Epidermal melanocyte (primary cell): ENCODE data around the gene HOXD10.
A peak's percentile ranks its signal among the peaks of the same experiment; 100 is the strongest.

Experiments used
- DNase-seq: peaks from one replicate; pipeline ENCODE4 v3.0.0; 2011; ENCODE audit warnings: low spot score; ENCODE audit not compliant: insufficient read length

HOXD10 gene

GRCh38 chr2:176122052-176122682 is 5.6 kb downstream of the HOXD10 start:
- no peak for DNase-seq

- peak; percentile 79 for DNase-seq
Measured at GRCh38 chr2:176122683-176123410, 6.3 kb downstream of the HOXD10 start, which contains the start of gene HOXD9. HOXD9 (plus strand) TSS chr2:176122719; CDS start chr2:176122769, 50 bp downstream.

GRCh38 chr2:176123411-176124109 is 7.0 kb downstream of the HOXD10 start:
- no peak for DNase-seq

- no peak for DNase-seq
Measured at GRCh38 chr2:176124110-176124946, 7.8 kb downstream of the HOXD10 start.

- no peak for DNase-seq
Measured at GRCh38 chr2:176124947-176125771, 8.6 kb downstream of the HOXD10 start.

- no peak for DNase-seq
Measured at GRCh38 chr2:176125772-176126054, 9.1 kb downstream of the HOXD10 start.

GRCh38 chr2:176126929-176127773 is 10.6 kb downstream of the HOXD10 start:
- DNase-seq: peak; percentile 82

- DNase-seq: no peak
Measured at GRCh38 chr2:176127774-176128072, 11.1 kb downstream of the HOXD10 start.

- DNase-seq: no peak
Measured at GRCh38 chr2:176128172-176128981, 11.8 kb downstream of the HOXD10 start.

GRCh38 chr2:176128982-176129796 is 12.6 kb downstream of the HOXD10 start, which contains the start of gene HOXD8:
HOXD8 (plus strand) TSS chr2:176129705; CDS start chr2:176130367, 662 bp downstream.
- DNase-seq: peak; percentile 78

GRCh38 chr2:176129813-176130146 is 13.2 kb downstream of the HOXD10 start:
- no peak for DNase-seq

GRCh38 chr2:176130147-176130956 is 13.8 kb downstream of the HOXD10 start:
- DNase-seq: no peak

GRCh38 chr2:176130957-176131847 is 14.6 kb downstream of the HOXD10 start:
- no peak for DNase-seq

- DNase-seq: no peak
Measured at GRCh38 chr2:176131848-176132158, 15.2 kb downstream of the HOXD10 start.

GRCh38 chr2:176132205-176133171 is 15.9 kb downstream of the HOXD10 start:
- DNase-seq: no peak
